ENCODE measurements around the gene DHRSX. TPM values are rescaled to one million over a fixed set of nuclear protein-coding genes. Genes with fewer than 3 reads are reported as not detected.
A peak's percentile ranks its signal among the peaks of the same experiment; 100 is the strongest.

DHRSX gene
- total and polyA plus RNA-seq, 2 of the 8 experiments (the other 6 are each of a cell fraction or from before 2014, with no cell fraction given) = 35.1 to 43.4 TPM

DNA sequence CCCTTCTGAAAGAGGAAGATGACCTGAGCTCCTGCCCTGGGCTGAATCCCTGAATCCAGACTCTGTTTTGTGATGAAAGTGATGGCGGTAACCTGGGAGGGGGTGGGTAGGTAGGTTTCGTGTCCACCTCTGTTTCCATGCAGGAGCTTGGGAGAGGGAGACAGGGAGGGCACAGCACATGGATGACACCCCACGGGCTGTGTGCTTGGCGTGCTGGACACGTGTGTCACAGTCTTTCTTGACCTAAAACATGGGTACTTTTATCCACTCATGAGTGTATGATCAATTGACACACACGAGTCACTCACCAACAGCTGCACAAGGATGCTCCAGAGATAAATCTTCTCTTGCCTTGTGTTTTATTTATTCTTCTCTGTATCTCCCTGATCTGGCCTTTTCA, 111.5 kb downstream of the DHRSX start:
- TF ChIP-seq, protein P1, sequence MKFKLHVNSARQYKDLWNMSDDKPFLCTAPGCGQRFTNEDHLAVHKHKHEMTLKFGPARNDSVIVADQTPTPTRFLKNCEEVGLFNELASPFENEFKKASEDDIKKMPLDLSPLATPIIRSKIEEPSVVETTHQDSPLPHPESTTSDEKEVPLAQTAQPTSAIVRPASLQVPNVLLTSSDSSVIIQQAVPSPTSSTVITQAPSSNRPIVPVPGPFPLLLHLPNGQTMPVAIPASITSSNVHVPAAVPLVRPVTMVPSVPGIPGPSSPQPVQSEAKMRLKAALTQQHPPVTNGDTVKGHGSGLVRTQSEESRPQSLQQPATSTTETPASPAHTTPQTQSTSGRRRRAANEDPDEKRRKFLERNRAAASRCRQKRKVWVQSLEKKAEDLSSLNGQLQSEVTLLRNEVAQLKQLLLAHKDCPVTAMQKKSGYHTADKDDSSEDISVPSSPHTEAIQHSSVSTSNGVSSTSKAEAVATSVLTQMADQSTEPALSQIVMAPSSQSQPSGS (IDR thresholded peaks at IDR 0.05; ENCODE audit: low read length) = no peak
- TF ChIP-seq BRCA1 (IDR thresholded peaks at IDR 0.05; ENCODE audit: low read depth, low read length) = no peak
- TF ChIP-seq KDM1A (IDR thresholded peaks at IDR 0.05; ENCODE audit: borderline replicate concordance, low read length) = no peak
- no peak for TF ChIP-seq TBP (IDR thresholded peaks at IDR 0.05; ENCODE audit: low read depth, low read length)
- no peak for TF ChIP-seq HDAC6 (IDR thresholded peaks at IDR 0.05; ENCODE audit: low read depth, low read length)
- DNase-seq (ENCODE audit: low read depth in 1 of 2, low spot score in 2 of 2) (no peak), FAIRE-seq (no peak)
- Histone ChIP-seq H2BK120ac (replicated peaks; ENCODE audit: low read depth, low read length) (no peak overlapping the region), H4K91ac (replicated peaks; ENCODE audit: insufficient read length, low read length) (peak overlapping the region; percentile 55), H3K4me3 (ENCODE audit: extremely low read depth in 1 of 4, insufficient read depth in 2 of 4, low read depth in 3 of 4, low read length in 4 of 4) (no peak overlapping the region), H2AFZ (ENCODE audit: low read length) (no peak overlapping the region), H3K23me2 (ENCODE audit: low read depth, low read length) (no peaks in the 10 kb centered on the region; the same call in 1 of the 2 replicates), H2AK5ac (ENCODE audit: low read depth, low read length) (0 out of 2 replicates have a peak overlapping the region, but pooled peaks have one; percentile 24), H3K79me2 (ENCODE audit: control insufficient read depth in 1 of 2, insufficient read depth in 2 of 2, low read length in 2 of 2) (no peaks in the 10 kb centered on the region; a peak in 1 of 4 replicates), H3K4me1 (replicated peaks in 1 of 4; ENCODE audit: control insufficient read depth in 3 of 4, insufficient read depth in 4 of 4, low read length in 3 of 4) (no peaks in the 10 kb centered on the region; a peak in 1 of 7 replicates), H4K8ac (ENCODE audit: extremely low read depth, insufficient read depth, low read length) (no peak overlapping the region), H2BK15ac (ENCODE audit: low read length) (no peak overlapping the region), H3K36me3 (ENCODE audit: control insufficient read depth in 2 of 4, insufficient read depth in 4 of 4, low read length in 3 of 4) (peaks cover 0 to 13% (median 9%) of the 10 kb centered on the region in 4 experiments; a peak in 5 of 8 replicates), H3K14ac (ENCODE audit: insufficient read length) (no peak overlapping the region), H2BK12ac (ENCODE audit: low read depth, low read length) (peak overlapping the region; percentile 68; the same call in 1 of the 2 replicates), H3K27me3 (replicated peaks in 1 of 4; ENCODE audit: control insufficient read depth in 3 of 4, extremely low read depth in 1 of 4, insufficient read depth in 3 of 4, low read length in 3 of 4) (no peaks in the 10 kb centered on the region), H3K27ac (ENCODE audit: low read depth, low read length) (no peak overlapping the region), H4K5ac (ENCODE audit: insufficient read length, low read depth, low read length) (no peak overlapping the region), H2BK5ac (ENCODE audit: low read depth, low read length) (no peak overlapping the region), H3K56ac (replicated peaks; ENCODE audit: insufficient read length, low read depth, low read length) (no peak overlapping the region), H3K4me2 (ENCODE audit: insufficient read depth in 1 of 2, low read depth in 2 of 2, low read length in 2 of 2) (no peak overlapping the region), H3K9ac (replicated peaks in 1 of 4; ENCODE audit: extremely low read depth in 1 of 4, low read depth in 3 of 4, low read length in 3 of 4) (no peak overlapping the region), H3K23ac (ENCODE audit: insufficient read length) (no peak overlapping the region), H4K20me1 (replicated peaks in 1 of 2; ENCODE audit: control insufficient read depth in 1 of 2, insufficient read depth in 2 of 2, low read length in 2 of 2) (peaks cover 0 to 2% of the 10 kb centered on the region in 2 experiments), H2BK20ac (ENCODE audit: low read length) (no peak overlapping the region), H3K9me3 (ENCODE audit: insufficient read depth in 2 of 2, low read depth in 1 of 2, low read length in 1 of 2) (peaks cover 5 to 6% of the 10 kb centered on the region in 2 experiments), H3K4ac (replicated peaks; ENCODE audit: insufficient read length, low read depth, low read length) (no peak overlapping the region), H3K79me1 (ENCODE audit: low read depth, low read length) (peaks cover 4% of the 10 kb centered on the region; the same call in 1 of the 2 replicates), H3K18ac (ENCODE audit: extremely low read depth, low read length) (no peak overlapping the region)
- ChIA-PET CTCF (ENCODE audit: partially characterized antibody) (no interaction called here), POLR2A (ENCODE audit: partially characterized antibody) (no interaction called here)
- 88% methylated on average over 5 of the region's 6 CpGs; no CpG with 5 or more reads in 1 of the 2 experiments for WGBS, 2 experiments (ENCODE audit: extremely low coverage in 1 of 2, insufficient coverage in 1 of 2, insufficient read length in 1 of 2, insufficient replicate concordance in 2 of 2, low coverage in 1 of 2, low lambda C conversion rate in 2 of 2, missing lambda C conversion rate in 1 of 2)
